ENCODE data around the gene STK33. TPM values are rescaled to one million over a fixed set of nuclear protein-coding genes. Genes with fewer than 3 reads are reported as not detected.

Gene STK33
- total RNA-seq, 1 experiment from 2014 or later = 10.9 TPM

DNA sequence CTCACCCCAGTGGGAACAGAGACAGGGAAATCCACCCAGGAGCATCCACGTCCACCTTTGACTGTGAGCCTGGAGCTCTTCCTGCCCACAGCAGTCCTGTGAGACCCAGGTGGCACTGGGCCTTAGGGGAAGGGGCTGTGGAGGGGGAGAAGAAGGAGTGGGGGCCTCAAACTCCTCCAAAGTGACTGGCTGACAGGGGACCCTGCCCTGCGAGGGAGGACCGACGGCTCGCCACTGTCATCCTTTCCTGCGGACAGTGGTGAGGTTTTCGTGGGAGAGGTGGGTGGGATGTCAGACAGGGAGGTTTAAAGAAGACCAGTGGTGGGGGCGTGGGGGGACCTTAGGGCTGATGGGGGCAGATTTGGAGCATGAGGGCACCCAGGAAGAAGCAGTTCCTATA, 237.8 kb downstream of the STK33 start:
- ChIA-PET CTCF (no interaction called here), RAD21 (ENCODE audit: low non-redundant PET in 1 of 2, low total read pairs in 2 of 2, uncharacterized antibody in 2 of 2, unreplicated experiment in 2 of 2) (no interaction called here), POLR2A (no interaction called here)
- Histone ChIP-seq H2AFZ (ENCODE audit: low read depth, low read length, poor library complexity, severe bottlenecking) (no peak overlapping the region), H3K27me3 (ENCODE audit: insufficient read depth, low read length) (no peaks in the 10 kb centered on the region), H4K20me1 (ENCODE audit: insufficient read depth) (no peaks in the 10 kb centered on the region), H3K27ac (ENCODE audit: low read depth, low read length) (no peak overlapping the region), H3K9me3 (ENCODE audit: control insufficient read depth in 1 of 2, insufficient read depth in 1 of 2, low read depth in 1 of 2, low read length in 2 of 2) (no peaks in the 10 kb centered on the region), H3K4me2 (ENCODE audit: low read length) (no peak overlapping the region), H3K9me2 (ENCODE audit: insufficient read depth) (no peaks in the 10 kb centered on the region), H3K79me2 (ENCODE audit: insufficient read depth, low read length) (no peaks in the 10 kb centered on the region), H3K36me3 (ENCODE audit: control insufficient read depth in 1 of 2, insufficient read depth in 2 of 2, low read length in 2 of 2) (no peaks in the 10 kb centered on the region), H3K9ac (ENCODE audit: low read length) (no peak overlapping the region), H3K4me3 (replicated peaks in 1 of 2; ENCODE audit: low read depth in 1 of 2, low read length in 2 of 2) (no peak overlapping the region), H3K4me1 (ENCODE audit: control insufficient read depth in 1 of 2, insufficient read depth in 2 of 2, low read length in 2 of 2) (peaks cover 0 to 10% of the 10 kb centered on the region in 2 experiments; a peak in 2 of 4 replicates)
- ATAC-seq = no peak
- BruUV-seq (replicated peaks) = no TSS peak
- no peak for TF ChIP-seq CTCF (IDR thresholded peaks at IDR 0.05 in 2 of 3, conservative IDR thresholded peaks at IDR 0.05 in 1 of 3; ENCODE audit: borderline replicate concordance in 1 of 3, insufficient read depth in 1 of 3, low read depth in 2 of 3, low read length in 2 of 3)
- no peak for TF ChIP-seq YY1 (IDR thresholded peaks at IDR 0.05; ENCODE audit: extremely low read depth, insufficient replicate concordance, low read depth, low read length)
- no peak for TF ChIP-seq JUND (IDR thresholded peaks at IDR 0.05)
- TF ChIP-seq EGR1 (IDR thresholded peaks at IDR 0.05; ENCODE audit: low read depth) = no peak
- no peak for TF ChIP-seq SP1 (IDR thresholded peaks at IDR 0.05; ENCODE audit: low read depth)
- TF ChIP-seq CBX3 (IDR thresholded peaks at IDR 0.05; ENCODE audit: low read depth) = no peak
- TF ChIP-seq CEBPB (IDR thresholded peaks at IDR 0.05; ENCODE audit: low read depth) = no peak
- no peak for DNase-seq (ENCODE audit: low read depth, low spot score)
- intact Hi-C loops (cut with micrococcal nuclease) = no loop called here

DNA sequence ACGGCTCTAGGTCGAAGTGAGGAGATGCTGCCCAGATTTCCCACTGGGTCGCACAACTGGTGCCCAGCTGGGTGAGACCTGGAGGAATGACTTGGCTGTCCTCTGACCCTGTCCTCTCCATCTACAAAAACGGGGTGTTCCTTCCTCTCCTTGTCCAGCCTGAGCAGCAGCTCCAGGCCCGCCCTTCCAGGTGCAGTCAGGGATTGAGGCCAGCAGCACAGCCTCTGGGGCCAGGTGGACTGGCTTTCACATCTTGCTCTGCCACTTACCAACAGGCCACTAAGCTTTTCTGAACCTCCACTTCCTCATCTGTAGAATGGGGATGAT, 238.6 kb downstream of the STK33 start:
- H3K4me2 ChIP-seq (ENCODE audit: low read length) = no peak overlapping the region
- BruUV-seq (replicated peaks) = no TSS peak
- no peak overlapping the region for H3K4me3 ChIP-seq (replicated peaks in 1 of 2; ENCODE audit: low read depth in 1 of 2, low read length in 2 of 2)
- no peak for DNase-seq (ENCODE audit: low read depth, low spot score)
- ChIA-PET CTCF (interaction anchor here (0.9 kb wide), 1 partner anchor 349 kb away, joined by 3 read pairs; no protein-coding TSS in a partner anchor), POLR2A (no interaction called here), RAD21 (ENCODE audit: low non-redundant PET in 1 of 2, low total read pairs in 2 of 2, uncharacterized antibody in 2 of 2, unreplicated experiment in 2 of 2) (no interaction called here)
- no peak overlapping the region for H3K9ac ChIP-seq (ENCODE audit: low read length)
- H4K20me1 ChIP-seq (ENCODE audit: insufficient read depth) = no peaks in the 10 kb centered on the region
- no peaks in the 10 kb centered on the region for H3K79me2 ChIP-seq (ENCODE audit: insufficient read depth, low read length)
- no peaks in the 10 kb centered on the region for H3K9me2 ChIP-seq (ENCODE audit: insufficient read depth)
- H3K27ac ChIP-seq (ENCODE audit: low read depth, low read length) = no peak overlapping the region
- intact Hi-C loops (cut with micrococcal nuclease) = no loop called here
- H3K4me1 ChIP-seq (ENCODE audit: control insufficient read depth in 1 of 2, insufficient read depth in 2 of 2, low read length in 2 of 2) = peaks cover 0 to 10% of the 10 kb centered on the region in 2 experiments; a peak in 2 of 4 replicates
- no peak for ATAC-seq
- no peaks in the 10 kb centered on the region for H3K27me3 ChIP-seq (ENCODE audit: insufficient read depth, low read length)
- H2AFZ ChIP-seq (ENCODE audit: low read depth, low read length, poor library complexity, severe bottlenecking) = no peak overlapping the region
- H3K36me3 ChIP-seq (ENCODE audit: control insufficient read depth in 1 of 2, insufficient read depth in 2 of 2, low read length in 2 of 2) = no peaks in the 10 kb centered on the region
- no peaks in the 10 kb centered on the region for H3K9me3 ChIP-seq (ENCODE audit: control insufficient read depth in 1 of 2, insufficient read depth in 1 of 2, low read depth in 1 of 2, low read length in 2 of 2)
- TF ChIP-seq SRF (IDR thresholded peaks at IDR 0.05; ENCODE audit: low read depth) (no peak), CTCF (IDR thresholded peaks at IDR 0.05 in 2 of 3, conservative IDR thresholded peaks at IDR 0.05 in 1 of 3; ENCODE audit: borderline replicate concordance in 1 of 3, insufficient read depth in 1 of 3, low read depth in 2 of 3, low read length in 2 of 3) (no peak), ATF3 (IDR thresholded peaks at IDR 0.05) (no peak), SP1 (IDR thresholded peaks at IDR 0.05; ENCODE audit: low read depth) (no peak), MAX (IDR thresholded peaks at IDR 0.05) (no peak), ELF1 (IDR thresholded peaks at IDR 0.05; ENCODE audit: borderline replicate concordance, low read depth) (no peak), RAD21 (IDR thresholded peaks at IDR 0.05; ENCODE audit: low read depth) (no peak), EZH2 (IDR thresholded peaks at IDR 0.05) (no peak), ZFX (IDR thresholded peaks at IDR 0.05) (no peak), POLR2AphosphoS5 (IDR thresholded peaks at IDR 0.05; ENCODE audit: low read depth, low read length) (no peak)
